T-helper 1 cell treated with Interleukin-12 subunit alpha and Interleukin-12 subunit beta and Interleukin-4 antibody, amounts not matched to agents 30 ng/mL and 1 ng/mL, for 36 hours (primary cell): ENCODE results near the gene PFDN2. TPM values are rescaled to one million over a fixed set of nuclear protein-coding genes. Genes with fewer than 3 reads are reported as not detected.

Experiments
- intact Hi-C: fragments of 100-400 bp; cut with micrococcal nuclease; formaldehyde crosslinking; loops from one replicate; pipeline ENCODE4 v1.15.1; 2024
- total RNA-seq: library from RNA; stranded (reverse); gene quantifications from 2 replicates; pipeline ENCODE4 v1.2.3, GENCODE V29; 2022

The PFDN2 gene
- total RNA-seq, 1 donor from 2014 or later, result 71.5 TPM

DNA sequence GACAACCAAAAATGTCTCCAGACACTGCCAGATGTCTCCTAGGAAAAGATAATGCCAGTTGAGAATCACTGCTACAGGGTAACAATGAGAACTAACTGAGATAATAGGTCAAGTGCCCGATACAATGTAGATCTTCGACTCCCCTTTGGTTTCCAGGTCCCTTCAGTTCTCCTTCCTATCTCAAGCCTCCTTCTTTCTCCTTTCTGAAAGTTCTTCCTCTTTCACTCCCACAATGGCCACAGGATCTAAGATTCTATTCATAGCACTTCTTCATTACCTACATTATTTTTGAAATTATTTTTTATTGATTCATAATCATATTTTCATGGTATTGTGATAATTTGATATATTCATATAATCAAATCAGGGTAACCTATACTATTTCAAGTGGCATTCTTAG lies 6.3 kb downstream of the PFDN2 start:
- intact Hi-C loops, result loop anchor here (10.0 kb wide), 1 partner anchor 1187 kb away; the partner anchor contains the start of gene TAGLN2

DNA sequence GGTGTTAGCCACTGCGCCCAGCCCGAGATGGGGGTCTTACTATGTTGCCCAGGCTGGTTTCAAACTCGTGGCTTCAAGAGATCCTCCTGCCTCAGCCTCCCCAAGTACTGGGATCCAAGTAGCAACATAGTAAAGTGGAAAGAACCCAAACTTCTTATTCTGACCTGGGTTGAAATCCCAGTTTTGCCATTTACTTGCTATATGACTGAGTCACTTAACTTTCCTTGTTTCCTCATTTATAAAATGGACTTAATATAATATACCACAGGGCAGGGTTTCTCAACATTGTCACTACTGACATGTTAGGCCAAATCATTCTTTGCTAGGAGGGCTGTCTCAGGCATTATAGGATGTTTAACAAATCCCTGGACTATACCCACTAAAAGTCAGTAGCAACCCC lies 6.7 kb downstream of the PFDN2 start:
- intact Hi-C loops, result loop anchor here (10.0 kb wide), 1 partner anchor 1186 kb away; the partner anchor contains the start of gene TAGLN2

DNA sequence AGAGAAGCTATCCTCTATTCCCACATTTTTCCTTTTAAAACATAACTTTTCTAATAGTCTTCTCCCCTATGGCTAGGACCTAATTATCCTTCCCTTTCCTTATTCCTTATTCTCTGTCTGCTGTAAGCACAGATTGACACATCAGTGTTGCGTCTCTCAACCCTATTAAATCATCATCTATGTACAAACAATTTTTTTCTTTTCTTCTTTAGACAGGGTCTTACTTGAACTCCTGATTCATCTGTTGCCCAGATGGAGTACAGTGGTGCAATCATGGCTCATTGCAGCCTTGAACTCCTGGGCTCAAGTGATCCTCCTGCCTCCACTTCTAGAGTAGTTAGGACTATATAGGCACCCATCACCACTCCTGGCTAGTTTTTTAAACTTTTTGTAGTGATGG lies 11.4 kb downstream of the PFDN2 start:
- intact Hi-C loops, result no loop called here

- intact Hi-C loops, result no loop called here
Measured at GRCh38 chr1:161100556-161100955, 17.3 kb downstream of the PFDN2 start.

GRCh38 chr1:161099090-161099802 lies 18.6 kb downstream of the PFDN2 start:
- intact Hi-C loops, result loop anchor here (5.0 kb wide), 1 partner anchor 262 kb away; no protein-coding TSS in a partner anchor

DNA sequence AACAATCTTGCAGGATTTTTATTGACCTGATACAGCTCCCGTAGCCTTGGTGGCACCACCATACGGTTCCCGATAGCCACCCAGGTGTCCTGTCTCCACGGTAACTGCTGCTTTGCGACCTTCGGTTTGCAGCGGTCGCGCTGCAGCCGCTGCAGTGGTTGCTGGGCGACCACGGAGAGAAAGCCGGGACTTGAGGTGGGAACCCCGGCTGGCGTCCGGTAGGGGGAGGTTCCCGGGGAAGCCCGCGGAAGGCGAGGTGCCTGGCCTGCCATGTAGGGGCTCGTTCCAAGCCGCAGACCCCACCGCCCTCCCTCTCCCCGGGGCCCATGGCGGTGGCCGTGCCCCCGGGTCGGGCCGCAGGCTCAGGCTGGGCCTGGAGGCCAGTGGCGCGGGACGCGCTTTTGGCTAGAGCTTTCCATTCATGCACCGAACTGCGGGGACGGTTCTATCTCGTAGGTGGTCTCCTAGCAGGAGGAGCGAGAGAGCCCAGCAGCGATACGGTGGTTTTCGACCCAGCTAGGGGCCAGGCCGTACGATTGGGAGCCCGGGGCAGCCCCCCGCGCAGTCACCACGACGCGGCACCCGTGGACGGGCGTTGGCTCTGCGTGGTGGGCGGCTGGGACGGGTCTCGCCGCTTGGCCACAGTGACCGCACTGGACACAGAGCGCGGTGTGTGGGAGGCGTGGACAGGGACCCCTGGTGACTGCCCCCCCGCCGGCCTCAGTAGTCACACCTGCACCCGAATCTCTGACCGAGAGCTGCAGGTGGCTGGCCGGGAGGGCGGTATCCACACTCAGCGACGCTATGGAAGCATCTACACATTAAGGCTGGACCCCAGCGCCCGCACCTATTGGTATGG lies 19.4 kb downstream of the PFDN2 start, which contains the start of gene KLHDC9:
KLHDC9 (plus strand) TSS at position 152 of the 859 bp plus-strand sequence; CDS start at position 327, 175 bp downstream.
- intact Hi-C loops, result loop anchor here (1.0 to 5.0 kb wide), 2 partner anchors 20 to 261 kb away; partner anchors contain the start of genes NIT1 and PFDN2

DNA sequence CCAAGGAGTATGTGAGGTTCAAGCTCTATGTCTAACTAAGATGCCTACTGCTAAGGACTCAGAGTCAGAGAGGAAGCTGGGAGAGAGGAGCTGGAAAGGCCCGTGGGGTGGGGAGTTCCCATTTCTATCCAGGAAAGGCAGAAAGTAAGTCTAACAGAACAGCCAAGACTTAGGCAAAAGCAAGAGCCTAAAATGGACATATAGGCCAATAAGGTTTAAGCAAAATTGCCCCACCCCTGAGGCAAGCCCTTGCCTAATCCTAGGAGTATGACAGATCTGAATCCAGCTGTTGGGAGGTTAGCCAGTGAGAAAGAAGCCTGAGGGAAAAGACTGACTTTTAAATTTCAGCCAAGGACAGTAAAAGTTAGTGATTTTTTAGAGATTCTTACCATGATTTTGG lies 21.3 kb downstream of the PFDN2 start:
- intact Hi-C loops, result loop anchor here (5.0 kb wide), 1 partner anchor 259 kb away; no protein-coding TSS in a partner anchor

DNA sequence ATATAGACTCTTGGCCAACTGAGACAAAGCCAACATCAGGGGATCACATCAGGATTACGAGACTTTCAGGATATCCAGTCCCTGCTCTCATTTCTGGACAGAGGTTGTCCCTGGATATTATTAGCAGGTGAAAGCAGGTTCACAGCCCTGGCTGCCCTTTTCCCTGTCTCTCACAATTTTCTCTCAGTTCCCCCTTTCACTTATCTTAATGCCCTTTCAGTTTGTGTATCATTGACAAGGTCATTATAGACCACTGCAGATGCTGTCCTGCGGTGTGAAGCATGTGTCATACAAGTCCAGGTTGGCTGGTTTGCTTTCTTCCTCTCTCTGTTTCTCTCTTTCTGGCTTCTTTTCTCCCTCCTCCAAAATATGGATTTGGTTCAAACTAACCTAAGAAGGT lies 21.8 kb downstream of the PFDN2 start:
- intact Hi-C loops, result loop anchor here (5.0 kb wide), 1 partner anchor 259 kb away; no protein-coding TSS in a partner anchor

DNA sequence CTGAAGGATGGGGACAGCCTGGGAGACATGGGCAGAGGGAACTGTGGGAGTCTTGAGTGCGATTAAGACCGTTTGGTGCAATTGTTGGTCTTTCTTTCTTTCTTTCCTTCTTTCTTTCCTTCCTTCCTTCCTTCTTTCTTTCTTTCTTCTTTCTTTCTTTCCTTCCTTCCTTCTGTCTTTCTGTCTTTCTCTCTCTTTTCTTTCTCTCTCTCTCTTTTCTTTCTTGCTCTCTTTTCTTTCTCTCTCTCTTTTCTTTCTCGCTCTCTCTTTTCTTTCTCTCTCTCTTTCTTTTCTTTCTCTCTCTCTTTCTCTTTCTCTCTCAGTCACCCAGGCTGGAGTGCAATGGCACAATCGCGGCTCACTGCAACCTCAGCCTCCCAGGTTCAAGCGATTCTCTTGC lies 22.6 kb downstream of the PFDN2 start:
- intact Hi-C loops, result loop anchor here (5.0 kb wide), 1 partner anchor 258 kb away; no protein-coding TSS in a partner anchor

- intact Hi-C loops, result no loop called here
Measured at GRCh38 chr1:161094481-161094880, 23.4 kb downstream of the PFDN2 start.

- intact Hi-C loops, result loop anchor here (1.0 kb wide), 1 partner anchor 24 kb away; no protein-coding TSS in a partner anchor
Measured at GRCh38 chr1:161092621-161093028, 25.2 kb downstream of the PFDN2 start.

DNA sequence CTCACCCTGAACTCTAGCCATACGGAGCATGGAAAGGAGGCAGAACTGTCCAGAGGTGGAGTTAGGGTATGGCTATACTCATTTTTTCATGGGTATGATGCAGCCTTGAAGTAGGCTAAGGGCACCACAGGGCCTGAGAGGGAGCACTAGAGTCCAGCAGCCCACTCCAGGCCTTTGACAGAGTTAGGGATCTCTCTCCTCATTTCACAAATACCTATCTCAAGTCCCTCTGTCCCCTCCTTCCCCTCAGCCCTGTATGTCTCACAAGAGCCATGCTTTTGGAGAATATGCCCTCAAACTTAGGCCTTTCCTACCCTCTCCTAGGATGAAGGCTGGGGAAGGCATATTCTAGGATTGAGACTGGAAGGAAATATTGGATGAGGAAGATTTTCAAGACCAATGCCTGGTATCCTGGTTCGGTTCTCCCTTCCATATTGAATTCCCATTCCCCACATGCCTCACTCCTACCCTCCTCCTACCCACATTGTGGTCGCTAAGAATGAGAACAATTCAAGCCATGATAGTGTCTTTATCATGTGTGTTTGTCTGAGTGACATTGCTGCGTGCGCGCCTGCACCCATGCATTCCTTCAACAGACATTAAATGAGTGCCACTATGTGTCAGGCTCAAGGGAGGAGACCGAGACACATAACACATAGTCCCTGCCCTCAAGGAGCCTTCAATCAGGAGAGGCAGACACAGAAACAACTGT lies 25.9 kb downstream of the PFDN2 start:
- intact Hi-C loops, result loop anchor here (1.0 kb wide), 1 partner anchor 24 kb away; no protein-coding TSS in a partner anchor

DNA sequence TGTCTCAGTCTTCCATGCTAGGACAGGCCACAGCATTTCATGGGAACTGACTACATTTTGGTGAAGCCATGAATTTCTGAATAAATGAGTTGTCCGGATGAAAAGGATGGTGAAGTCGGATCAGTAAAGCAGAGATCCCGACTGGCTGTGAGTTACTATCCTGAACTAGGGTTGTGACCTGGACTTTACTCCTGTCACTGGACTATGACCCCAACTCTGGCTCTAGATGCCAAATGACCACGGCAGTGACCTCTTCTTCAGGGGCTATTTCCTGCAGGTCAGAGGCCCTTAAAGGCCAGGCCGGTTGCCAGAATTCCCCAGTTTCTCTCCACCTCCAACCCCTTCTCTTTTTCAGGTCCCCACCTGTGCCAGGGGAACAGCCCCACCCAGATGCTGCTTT lies 26.7 kb downstream of the PFDN2 start:
- intact Hi-C loops, result no loop called here

DNA sequence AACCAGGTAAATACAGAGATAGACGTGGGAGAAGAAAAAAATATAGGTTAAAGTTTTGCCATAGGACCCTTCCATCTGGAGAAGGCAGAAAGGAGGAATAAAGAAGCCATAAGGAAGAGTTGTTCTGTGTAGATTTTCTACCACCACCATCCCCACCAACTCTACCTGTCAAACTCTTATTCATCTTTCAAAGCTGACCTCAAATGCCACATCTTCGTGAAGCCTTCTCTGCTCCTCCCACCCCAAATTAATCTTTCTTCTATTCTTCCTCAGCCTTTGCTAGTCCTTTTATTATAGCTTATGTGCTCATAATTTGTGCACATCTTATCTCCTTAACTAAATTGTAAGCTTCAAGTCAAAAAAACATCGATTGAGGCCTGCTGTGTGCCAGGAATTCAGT lies 27.2 kb downstream of the PFDN2 start:
- intact Hi-C loops, result no loop called here

DNA sequence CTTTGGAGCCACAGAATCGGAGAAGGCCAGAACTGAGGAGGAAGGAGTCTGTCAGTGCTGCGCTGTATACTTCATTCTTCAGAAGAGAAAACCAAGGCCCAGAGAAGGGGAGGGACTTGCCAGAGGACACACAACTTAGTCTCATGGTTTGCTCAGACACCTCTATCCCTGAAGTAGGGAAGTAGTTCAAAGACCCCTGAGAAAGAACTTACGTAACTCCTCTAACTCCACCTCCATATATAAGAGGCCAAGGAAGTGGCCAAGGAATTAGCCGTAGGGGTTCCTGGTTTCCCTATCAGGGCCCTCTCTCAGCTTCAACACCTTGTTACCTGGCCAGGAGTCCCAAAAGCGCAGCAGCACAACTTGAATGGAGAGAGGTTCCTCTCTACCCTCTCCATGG lies 27.9 kb downstream of the PFDN2 start:
- intact Hi-C loops, result no loop called here

- intact Hi-C loops, result no loop called here
Measured at GRCh38 chr1:161089251-161089924, 28.4 kb downstream of the PFDN2 start, which contains the start of gene NECTIN4. TSS of gene NECTIN4 (minus strand) at chr1:161089558. CDS start at chr1:161089296, 262 bp downstream.

GRCh38 chr1:161088587-161089110 lies 29.2 kb downstream of the PFDN2 start:
- intact Hi-C loops, result no loop called here

DNA sequence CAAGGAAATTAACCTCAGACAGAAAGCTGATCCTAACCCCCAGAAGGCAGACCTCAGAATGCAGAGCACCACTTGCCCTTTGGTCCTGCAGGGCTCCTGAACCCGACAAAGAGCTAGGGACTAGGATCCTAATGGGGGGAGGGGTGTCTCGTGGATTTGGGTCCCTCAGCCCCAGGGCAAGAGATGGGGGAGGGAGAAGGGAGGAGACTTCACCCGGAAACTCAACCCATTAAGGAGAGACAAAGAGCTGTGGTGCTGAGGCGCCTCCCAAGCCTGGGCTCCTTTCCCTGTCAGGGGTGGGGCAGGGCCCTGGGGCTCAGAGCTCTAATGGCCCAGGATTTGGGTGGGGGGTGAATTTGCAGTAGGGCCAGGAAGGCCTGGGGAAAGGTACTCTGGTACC lies 31.4 kb downstream of the PFDN2 start:
- intact Hi-C loops, result no loop called here

- intact Hi-C loops, result no loop called here
Measured at GRCh38 chr1:161085165-161085564, 32.7 kb downstream of the PFDN2 start.

- intact Hi-C loops, result no loop called here
Measured at GRCh38 chr1:161084597-161084988, 33.2 kb downstream of the PFDN2 start.
